Metanephros (tissue), 1 donor: ENCODE data around the gene SP140. TPM values are rescaled to one million over a fixed set of nuclear protein-coding genes. Genes with fewer than 3 reads are reported as not detected.

Source experiments
- total RNA-seq: library from RNA; depleted of rRNA; stranded (reverse); fragments of >200 nt; gene quantifications from one replicate; pipeline ENCODE4 v1.2.3, GENCODE V29; 2014

The SP140 gene
- 0.47 TPM for total RNA-seq

GRCh38 chr2:230225486-230225885 lies at the start of gene SP140:
SP140 (plus strand) TSS chr2:230225736; CDS start chr2:230225845, 109 bp downstream.

GRCh38 chr2:230219419-230220331 lies 5.9 kb upstream of the SP140 start, which contains the start of gene SP110:
SP110 (minus strand) TSS chr2:230219984; CDS start chr2:230216927, 3,057 bp downstream.

GRCh38 chr2:230326453-230327417 lies 101.2 kb downstream of the SP140 start, which contains the start of gene SP140L:
SP140L (plus strand) TSS chr2:230327193; CDS start chr2:230327270, 77 bp downstream.

Other genes starting within 250 kb of the SP140 start
- 10.1 TPM for gene SLC16A14, start 156.8 kb upstream of the SP140 start, total RNA-seq
- gene SP110, start 5.8 kb upstream of the SP140 start, total RNA-seq: 17.0 TPM
- gene SP140L, start 101.5 kb downstream of the SP140 start, total RNA-seq: 11.3 TPM
- 42.2 TPM for gene SP100, start 190.5 kb downstream of the SP140 start, total RNA-seq